K562 (cell line): Measurements from ENCODE around the gene MAST1. TPM values are rescaled to one million over a fixed set of nuclear protein-coding genes. Genes with fewer than 3 reads are reported as not detected.
A peak's percentile ranks its signal among the peaks of the same experiment; 100 is the strongest.

Experiments
- BHLHE40 ChIP-seq: IDR thresholded peaks from 2 replicates; pipeline ENCODE4 v1.6.1; 2011; ENCODE audit warnings: low read length, improper control_type of control experiment
- CCAR2 ChIP-seq: fragments of 200-400 bp; formaldehyde crosslinking; IDR thresholded peaks from 2 replicates; pipeline ENCODE4 v1.6.1; 2017; ENCODE audit warnings: mild to moderate bottlenecking, low read depth, low read length
- HDGF ChIP-seq: fragments of 450-650 bp; IDR thresholded peaks from 2 replicates; pipeline ENCODE4 v1.6.1; 2016
- KDM4B ChIP-seq, 2 experiments: fragments of 450-650 bp in 1 of 2; sonication (generic) in 1 of 2; IDR thresholded peaks; 2 replicates each; pipeline ENCODE4 v1.6.1; 2016 to 2017; ENCODE audit warnings: borderline replicate concordance in 2 of 2, antibody characterized with exemption in 1 of 2, low read depth in 1 of 2, mild to moderate bottlenecking in 1 of 2
- NONO ChIP-seq, 2 experiments: fragments of 200-400 bp in 1 of 2; fragments of 450-650 bp in 1 of 2; formaldehyde crosslinking in 1 of 2; IDR thresholded peaks; 2 replicates each; pipeline ENCODE4 v1.6.1; 2017; ENCODE audit warnings: low read depth in 2 of 2, mild to moderate bottlenecking in 2 of 2, moderate library complexity in 2 of 2, low read length in 1 of 2
- SP1 ChIP-seq: sonication (generic); formaldehyde crosslinking; IDR thresholded peaks from 2 replicates; pipeline ENCODE4 v1.8.1; 2022; ENCODE audit warnings: mild to moderate bottlenecking, missing genetic modification reagents
- STAT5A ChIP-seq: IDR thresholded peaks from 2 replicates; pipeline ENCODE4 v1.6.1; 2012; ENCODE audit warnings: low read length, inconsistent platforms, borderline replicate concordance
- TAF9B ChIP-seq: fragments of 450-650 bp; IDR thresholded peaks from 2 replicates; pipeline ENCODE4 v1.6.1; 2018; ENCODE audit warnings: mild to moderate bottlenecking; ENCODE audit not compliant: partially characterized antibody
- ZFPM2 ChIP-seq: fragments of 250-450 bp; sonication (Bioruptor Pico); IDR thresholded peaks from 2 replicates; pipeline ENCODE4 v1.5.1; 2022; ENCODE audit warnings: mild to moderate bottlenecking
- ZKSCAN1 ChIP-seq: fragments of 150-350 bp; IDR thresholded peaks from 2 replicates; pipeline ENCODE4 v1.6.1; 2016; ENCODE audit warnings: low read depth, low read length
- ZNF75A ChIP-seq: fragments of 450-650 bp; formaldehyde crosslinking; IDR thresholded peaks from 2 replicates; pipeline ENCODE4 v1.4.0; 2020; ENCODE audit warnings: mild to moderate bottlenecking
- polyA plus RNA-seq, 8 experiments: library from polyadenylated mRNA; depleted of rRNA in 4 of 8; stranded (reverse) in 5 of 8; unstranded in 3 of 8; fragments of >200 nt; fragmentation: Nextera tagmentation in 2 of 8; fragmentation: Illumina TruSeq in 1 of 8; extraction: Ambion mirVana in 2 of 8; extraction: Trizol in 1 of 8; gene quantifications; 2 replicates each; pipeline versions ENCODE4 v1.2.1 to v1.2.3, GENCODE V29; 2011 to 2014; ENCODE audit warnings: inconsistent platforms in 1 of 8, missing spikeins in 1 of 8
- total RNA-seq, 7 experiments: library from RNA; depleted of rRNA in 6 of 7; stranded (reverse); fragments of >200 nt in 6 of 7; fragmentation: Illumina TruSeq in 2 of 7; extraction: Trizol in 2 of 7; gene quantifications; 2 replicates each; pipeline versions ENCODE4 v1.2.1 to v1.2.3, GENCODE V29; 2011 to 2021; ENCODE audit warnings: low replicate concordance in 1 of 7
- TF ChIP-seq, protein P1 (sequence below): fragments of 250-450 bp; sonication (Bioruptor Pico); IDR thresholded peaks from 2 replicates; pipeline ENCODE4 v1.4.0; 2020
- TF ChIP-seq, protein P2 (sequence below): sonication (generic); formaldehyde crosslinking; IDR thresholded peaks from 2 replicates; pipeline ENCODE4 v1.8.0; 2022; ENCODE audit warnings: mild to moderate bottlenecking, missing genetic modification reagents
- TF ChIP-seq, protein P3 (sequence below): fragments of 250-450 bp; sonication (Bioruptor Pico); IDR thresholded peaks from 2 replicates; pipeline ENCODE4 v1.8.0; 2022; ENCODE audit warnings: moderate library complexity, mild to moderate bottlenecking, inconsistent platforms
- TF ChIP-seq, protein P4 (sequence below): fragments of 250-450 bp; sonication (Bioruptor Pico); IDR thresholded peaks from 2 replicates; pipeline ENCODE4 v1.5.0; 2021
- TF ChIP-seq, protein P5 (sequence below): sonication (generic); formaldehyde crosslinking; IDR thresholded peaks from 2 replicates; pipeline ENCODE4 v1.8.0; 2022; ENCODE audit warnings: missing genetic modification reagents, mild to moderate bottlenecking, moderate library complexity, borderline replicate concordance

Gene MAST1
- total and polyA plus RNA-seq, 9 of the 15 experiments (the other 6 are each of a cell fraction or from before 2014, with no cell fraction given) = 0.48 to 10.3 (median 3.9) TPM

DNA sequence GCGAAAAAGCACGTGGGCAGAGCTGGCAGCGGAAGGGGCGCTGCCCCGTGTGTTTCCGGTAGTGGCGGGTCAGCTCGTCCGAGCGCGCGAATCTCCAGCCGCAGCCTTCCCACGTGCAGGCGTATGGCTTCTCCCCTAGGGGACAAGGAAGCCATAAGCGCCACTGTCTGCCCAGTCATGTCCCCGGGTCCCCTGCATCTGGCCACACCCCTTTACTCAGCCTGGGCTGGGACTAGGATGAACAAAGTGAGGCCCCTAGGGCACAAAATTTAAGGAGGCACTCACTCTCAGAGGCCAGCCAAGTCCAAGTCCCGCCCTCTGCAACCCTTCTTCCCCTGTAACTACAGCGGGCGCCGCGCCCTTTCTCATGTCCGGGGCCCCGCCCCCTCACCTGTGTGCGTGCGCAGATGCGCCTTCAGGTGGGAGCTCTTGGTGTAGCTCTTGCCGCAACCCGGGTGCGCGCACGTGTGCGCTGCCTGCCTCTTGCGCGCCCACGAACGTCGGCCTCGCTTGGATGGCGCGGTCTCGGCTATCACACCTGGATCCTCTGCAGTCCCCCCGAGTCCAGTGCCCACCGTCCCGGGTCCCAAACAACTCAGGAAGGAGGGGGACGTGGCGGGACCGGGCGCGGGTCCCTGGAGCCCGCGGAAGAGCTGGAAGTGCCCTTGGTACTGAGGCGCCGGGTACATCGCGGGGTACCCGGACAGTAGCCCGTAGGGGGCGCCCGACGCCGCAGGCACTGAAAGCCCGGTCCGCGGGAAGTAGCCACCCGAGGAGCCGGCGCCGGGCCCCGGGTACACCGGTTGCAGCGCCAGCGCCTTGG, 46.8 kb downstream of the MAST1 start (continued):
- TF ChIP-seq, protein P1, sequence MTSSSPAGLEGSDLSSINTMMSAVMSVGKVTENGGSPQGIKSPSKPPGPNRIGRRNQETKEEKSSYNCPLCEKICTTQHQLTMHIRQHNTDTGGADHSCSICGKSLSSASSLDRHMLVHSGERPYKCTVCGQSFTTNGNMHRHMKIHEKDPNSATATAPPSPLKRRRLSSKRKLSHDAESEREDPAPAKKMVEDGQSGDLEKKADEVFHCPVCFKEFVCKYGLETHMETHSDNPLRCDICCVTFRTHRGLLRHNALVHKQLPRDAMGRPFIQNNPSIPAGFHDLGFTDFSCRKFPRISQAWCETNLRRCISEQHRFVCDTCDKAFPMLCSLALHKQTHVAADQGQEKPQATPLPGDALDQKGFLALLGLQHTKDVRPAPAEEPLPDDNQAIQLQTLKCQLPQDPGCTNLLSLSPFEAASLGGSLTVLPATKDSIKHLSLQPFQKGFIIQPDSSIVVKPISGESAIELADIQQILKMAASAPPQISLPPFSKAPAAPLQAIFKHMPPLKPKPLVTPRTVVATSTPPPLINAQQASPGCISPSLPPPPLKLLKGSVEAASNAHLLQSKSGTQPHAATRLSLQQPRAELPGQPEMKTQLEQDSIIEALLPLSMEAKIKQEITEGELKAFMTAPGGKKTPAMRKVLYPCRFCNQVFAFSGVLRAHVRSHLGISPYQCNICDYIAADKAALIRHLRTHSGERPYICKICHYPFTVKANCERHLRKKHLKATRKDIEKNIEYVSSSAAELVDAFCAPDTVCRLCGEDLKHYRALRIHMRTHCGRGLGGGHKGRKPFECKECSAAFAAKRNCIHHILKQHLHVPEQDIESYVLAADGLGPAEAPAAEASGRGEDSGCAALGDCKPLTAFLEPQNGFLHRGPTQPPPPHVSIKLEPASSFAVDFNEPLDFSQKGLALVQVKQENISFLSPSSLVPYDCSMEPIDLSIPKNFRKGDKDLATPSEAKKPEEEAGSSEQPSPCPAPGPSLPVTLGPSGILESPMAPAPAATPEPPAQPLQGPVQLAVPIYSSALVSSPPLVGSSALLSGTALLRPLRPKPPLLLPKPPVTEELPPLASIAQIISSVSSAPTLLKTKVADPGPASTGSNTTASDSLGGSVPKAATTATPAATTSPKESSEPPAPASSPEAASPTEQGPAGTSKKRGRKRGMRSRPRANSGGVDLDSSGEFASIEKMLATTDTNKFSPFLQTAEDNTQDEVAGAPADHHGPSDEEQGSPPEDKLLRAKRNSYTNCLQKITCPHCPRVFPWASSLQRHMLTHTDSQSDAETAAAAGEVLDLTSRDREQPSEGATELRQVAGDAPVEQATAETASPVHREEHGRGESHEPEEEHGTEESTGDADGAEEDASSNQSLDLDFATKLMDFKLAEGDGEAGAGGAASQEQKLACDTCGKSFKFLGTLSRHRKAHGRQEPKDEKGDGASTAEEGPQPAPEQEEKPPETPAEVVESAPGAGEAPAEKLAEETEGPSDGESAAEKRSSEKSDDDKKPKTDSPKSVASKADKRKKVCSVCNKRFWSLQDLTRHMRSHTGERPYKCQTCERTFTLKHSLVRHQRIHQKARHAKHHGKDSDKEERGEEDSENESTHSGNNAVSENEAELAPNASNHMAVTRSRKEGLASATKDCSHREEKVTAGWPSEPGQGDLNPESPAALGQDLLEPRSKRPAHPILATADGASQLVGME = peak; percentile 30; the same call in 1 of the 2 replicates
- TF ChIP-seq ZKSCAN1 = no peak
- peak in 1 of 2 experiments; percentile 46; a peak in 1 of 4 replicates for TF ChIP-seq NONO (IDR thresholded peaks at IDR 0.05; ENCODE audit: low read depth in 2 of 2, low read length in 1 of 2)
- TF ChIP-seq STAT5A = no peak
- no peak for TF ChIP-seq TAF9B
- TF ChIP-seq BHLHE40 = peak; percentile 84
- peak; percentile 17; the same call in 1 of the 2 replicates for TF ChIP-seq ZFPM2 (CRISPR knock-in tag)
- TF ChIP-seq, protein P2, sequence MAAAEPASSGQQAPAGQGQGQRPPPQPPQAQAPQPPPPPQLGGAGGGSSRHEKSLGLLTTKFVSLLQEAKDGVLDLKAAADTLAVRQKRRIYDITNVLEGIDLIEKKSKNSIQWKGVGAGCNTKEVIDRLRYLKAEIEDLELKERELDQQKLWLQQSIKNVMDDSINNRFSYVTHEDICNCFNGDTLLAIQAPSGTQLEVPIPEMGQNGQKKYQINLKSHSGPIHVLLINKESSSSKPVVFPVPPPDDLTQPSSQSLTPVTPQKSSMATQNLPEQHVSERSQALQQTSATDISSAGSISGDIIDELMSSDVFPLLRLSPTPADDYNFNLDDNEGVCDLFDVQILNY (CRISPR knock-in tag) = no peak
- TF ChIP-seq, protein P3, sequence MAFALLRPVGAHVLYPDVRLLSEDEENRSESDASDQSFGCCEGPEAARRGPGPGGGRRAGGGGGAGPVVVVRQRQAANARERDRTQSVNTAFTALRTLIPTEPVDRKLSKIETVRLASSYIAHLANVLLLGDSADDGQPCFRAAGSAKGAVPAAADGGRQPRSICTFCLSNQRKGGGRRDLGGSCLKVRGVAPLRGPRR (CRISPR knock-in tag) = no peak
- no peak for TF ChIP-seq CCAR2
- TF ChIP-seq SP1 (CRISPR knock-in tag) = peak; percentile 77
- TF ChIP-seq, protein P4, sequence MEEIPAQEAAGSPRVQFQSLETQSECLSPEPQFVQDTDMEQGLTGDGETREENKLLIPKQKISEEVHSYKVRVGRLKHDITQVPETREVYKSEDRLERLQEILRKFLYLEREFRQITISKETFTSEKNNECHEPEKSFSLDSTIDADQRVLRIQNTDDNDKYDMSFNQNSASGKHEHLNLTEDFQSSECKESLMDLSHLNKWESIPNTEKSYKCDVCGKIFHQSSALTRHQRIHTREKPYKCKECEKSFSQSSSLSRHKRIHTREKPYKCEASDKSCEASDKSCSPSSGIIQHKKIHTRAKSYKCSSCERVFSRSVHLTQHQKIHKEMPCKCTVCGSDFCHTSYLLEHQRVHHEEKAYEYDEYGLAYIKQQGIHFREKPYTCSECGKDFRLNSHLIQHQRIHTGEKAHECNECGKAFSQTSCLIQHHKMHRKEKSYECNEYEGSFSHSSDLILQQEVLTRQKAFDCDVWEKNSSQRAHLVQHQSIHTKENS = no peak
- TF ChIP-seq, protein P5, sequence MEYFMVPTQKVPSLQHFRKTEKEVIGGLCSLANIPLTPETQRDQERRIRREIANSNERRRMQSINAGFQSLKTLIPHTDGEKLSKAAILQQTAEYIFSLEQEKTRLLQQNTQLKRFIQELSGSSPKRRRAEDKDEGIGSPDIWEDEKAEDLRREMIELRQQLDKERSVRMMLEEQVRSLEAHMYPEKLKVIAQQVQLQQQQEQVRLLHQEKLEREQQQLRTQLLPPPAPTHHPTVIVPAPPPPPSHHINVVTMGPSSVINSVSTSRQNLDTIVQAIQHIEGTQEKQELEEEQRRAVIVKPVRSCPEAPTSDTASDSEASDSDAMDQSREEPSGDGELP (CRISPR knock-in tag) = peak; percentile 90
- 0 out of 4 replicates have a peak, but pooled peaks of 1 of the 2 experiments have one; percentile 24 for TF ChIP-seq KDM4B (IDR thresholded peaks at IDR 0.05; ENCODE audit: borderline replicate concordance in 2 of 2, low read depth in 1 of 2)
- no peak for TF ChIP-seq ZNF75A (CRISPR knock-in tag)
- 0 out of 2 replicates have a peak, but pooled peaks have one; percentile 31 for TF ChIP-seq HDGF
